Measurements from ENCODE around the gene TACC2.

GRCh38 chr10:122253605-122254004, 264.6 kb downstream of the TACC2 start:
- TF ChIP-seq CTCF (IDR thresholded peaks at IDR 0.05; ENCODE audit: insufficient read depth, low read depth, low read length) (no peak), EZH2 (IDR thresholded peaks at IDR 0.05; ENCODE audit: insufficient read depth, low read length) (no peak)

All from astrocyte (in vitro differentiated cells and primary cell).